WERI-Rb-1 (cell line): ENCODE measurements around the gene RAB17.

Source experiments
- DNase-seq: peaks from one replicate; pipeline ENCODE4 v3.0.0-alpha.2; 2020
- H3K27ac ChIP-seq: fragments of 250-450 bp; sonication (Bioruptor Pico); 2 replicates; pipeline ENCODE4 v1.5.1; 2020; ENCODE audit warnings: mild to moderate bottlenecking, moderate library complexity
- H3K27me3 ChIP-seq: fragments of 250-450 bp; sonication (Bioruptor Pico); 2 replicates; pipeline ENCODE4 v1.5.1; 2021; ENCODE audit warnings: mild to moderate bottlenecking, low read depth, moderate library complexity; ENCODE audit not compliant: insufficient read depth, severe bottlenecking
- H3K36me3 ChIP-seq: fragments of 250-450 bp; sonication (Bioruptor Pico); 2 replicates; pipeline ENCODE4 v1.5.1; 2020; ENCODE audit warnings: mild to moderate bottlenecking, moderate library complexity
- H3K4me3 ChIP-seq: 2 replicates; pipeline ENCODE4 v1.5.1; 2011; ENCODE audit warnings: low read depth, mild to moderate bottlenecking, control low read depth, low read length
- H3K9me3 ChIP-seq: fragments of 250-450 bp; sonication (Bioruptor Pico); 2 replicates; pipeline ENCODE4 v1.5.1; 2021; ENCODE audit warnings: mild to moderate bottlenecking, moderate library complexity; ENCODE audit not compliant: severe bottlenecking
- CTCF ChIP-seq: IDR thresholded peaks from 2 replicates; pipeline ENCODE4 v1.5.1; 2011; ENCODE audit warnings: low read depth, mild to moderate bottlenecking, control low read depth, inconsistent platforms, low read length

Gene RAB17

GRCh38 chr2:237556773-237557632, 33.5 kb downstream of the RAB17 start:
- Histone ChIP-seq H3K27me3 (peaks cover 79% of the 10 kb centered on the region), H3K36me3 (no peaks in the 10 kb centered on the region)
- TF ChIP-seq CTCF = no peak

GRCh38 chr2:237555560-237555959, 35.0 kb downstream of the RAB17 start:
- no peaks in the 10 kb centered on the region for H3K36me3 ChIP-seq
- H3K4me3 ChIP-seq = no peak overlapping the region
- no peak overlapping the region for H3K27ac ChIP-seq
- no peak for DNase-seq
- H3K27me3 ChIP-seq = peaks cover 76% of the 10 kb centered on the region
- H3K9me3 ChIP-seq = peaks cover 21% of the 10 kb centered on the region
- no peak for TF ChIP-seq CTCF

More at GRCh38 chr2:237556773-237557632, 33.5 kb downstream of the RAB17 start:
- Histone ChIP-seq H3K9me3 (peaks cover 21% of the 10 kb centered on the region), H3K4me3 (no peak overlapping the region), H3K27ac (no peak overlapping the region)
- no peak for DNase-seq

GRCh38 chr2:237553948-237554347, 36.6 kb downstream of the RAB17 start:
- H3K36me3 ChIP-seq = no peaks in the 10 kb centered on the region
- H3K4me3 ChIP-seq = no peak overlapping the region
- DNase-seq = no peak
- peaks cover 76% of the 10 kb centered on the region for H3K27me3 ChIP-seq
- no peak for TF ChIP-seq CTCF
- H3K9me3 ChIP-seq = peaks cover 21% of the 10 kb centered on the region
- no peak overlapping the region for H3K27ac ChIP-seq

- Histone ChIP-seq H3K27me3 (peaks cover 74% of the 10 kb centered on the region), H3K9me3 (peaks cover 21% of the 10 kb centered on the region), H3K36me3 (no peaks in the 10 kb centered on the region), H3K4me3 (no peak overlapping the region), H3K27ac (no peak overlapping the region)
- DNase-seq = no peak
- no peak for TF ChIP-seq CTCF
Measured at GRCh38 chr2:237552908-237553307, 37.6 kb downstream of the RAB17 start.

DNA sequence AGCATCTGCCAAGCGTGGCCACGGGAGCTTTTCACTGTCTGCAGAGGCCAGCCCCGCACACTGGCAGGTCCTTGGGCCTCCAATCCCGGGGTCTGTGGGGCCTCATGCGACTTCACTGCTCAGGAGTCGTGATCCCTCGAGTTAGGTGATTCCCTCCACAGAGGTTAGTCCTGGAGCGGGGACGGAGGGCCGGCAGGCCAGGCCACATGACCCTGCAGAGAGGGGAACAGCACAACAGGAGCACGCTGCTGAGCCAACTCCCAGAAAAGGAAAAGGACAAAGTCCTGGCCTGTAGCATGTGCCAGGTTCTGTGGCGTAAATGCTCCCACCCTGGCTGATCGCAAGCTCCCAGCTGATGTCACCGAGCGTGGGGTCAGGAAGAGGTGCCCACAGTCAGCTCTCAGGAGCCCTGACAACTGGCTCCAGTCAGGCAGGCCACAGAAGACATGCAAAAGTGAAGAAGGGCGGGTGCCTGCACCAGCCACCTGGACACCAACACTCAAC, 39.4 kb downstream of the RAB17 start:
- H3K9me3 ChIP-seq = peaks cover 19% of the 10 kb centered on the region
- H3K27ac ChIP-seq = no peak overlapping the region
- no peak overlapping the region for H3K4me3 ChIP-seq
- no peak for TF ChIP-seq CTCF
- H3K27me3 ChIP-seq = peaks cover 63% of the 10 kb centered on the region
- DNase-seq = no peak
- no peaks in the 10 kb centered on the region for H3K36me3 ChIP-seq
